Forelimb muscle (tissue), 1 donor: ENCODE measurements around the gene CYTL1. TPM values are rescaled to one million over a fixed set of nuclear protein-coding genes. Genes with fewer than 3 reads are reported as not detected.

ENCODE experiments used
- DNase-seq: peaks from one replicate; pipeline ENCODE4 v3.0.0-alpha.2; 2013; ENCODE audit warnings: low read depth
- polyA plus RNA-seq: library from polyadenylated mRNA; unstranded; fragments of 120-200 nt; gene quantifications from one replicate; pipeline ENCODE4 v1.2.1, GENCODE V29; 2013; ENCODE audit not compliant: insufficient read length

CYTL1 gene
- polyA plus RNA-seq, 1 donor: 6.4 TPM

- DNase-seq: no peak
These were observed 51.0 kb downstream of the CYTL1 start for GRCh38 chr4:4968161-4968725.

Other genes with a start within 250 kb of the CYTL1 start
- gene MSX1, start 159.8 kb downstream of the CYTL1 start, polyA plus RNA-seq: 1.9 TPM
- 5.4 TPM for gene STK32B, start 32.0 kb upstream of the CYTL1 start, polyA plus RNA-seq